ENCODE results near the gene RPS6KB1. TPM values are rescaled to one million over a fixed set of nuclear protein-coding genes. Genes with fewer than 3 reads are reported as not detected.

RPS6KB1 gene
- total RNA-seq, result 10 to 100 TPM; 13.1 to 14.3 TPM

GRCh38 chr17:59892924-59893675 lies at the start of gene RPS6KB1, which contains the start of gene TUBD1:
Gene RPS6KB1, plus strand, starts transcription at chr17:59893121. Its CDS starts 64 bp downstream, at chr17:59893185.
Gene TUBD1, minus strand, starts transcription at chr17:59892943. Its CDS starts 1,941 bp downstream, at chr17:59891002.

GRCh38 chr17:59964482-59965328 lies 71.8 kb downstream of the RPS6KB1 start, which contains the start of gene RNFT1:
Gene RNFT1, minus strand, starts transcription at chr17:59964740. Its CDS starts 77 bp downstream, at chr17:59964663.

Small RNA genes within 50 kb of the gene (small RNA-seq; reads per million reads assigned to genes)
- 0 to 0.06 reads per million in 2 donors for gene RNU6-450P
- gene RPS29P21, result 0 reads per million in 2 donors

Other genes starting within 250 kb of the RPS6KB1 start
- 10 to 100 TPM; 10.7 to 30.3 TPM for gene PTRH2, start 185.7 kb upstream of the RPS6KB1 start, total RNA-seq
- 100 to 1,000 TPM; 262 to 282 TPM for gene VMP1, start 185.5 kb upstream of the RPS6KB1 start, total RNA-seq
- 1 to 10 TPM; 6.7 to 6.9 TPM for gene TUBD1, start 178 bp upstream of the RPS6KB1 start, total RNA-seq
- gene RNFT1, start 71.6 kb downstream of the RPS6KB1 start, total RNA-seq, result 10 to 100 TPM; 17.0 to 18.6 TPM
- 10 to 100 TPM; 18.2 to 22.3 TPM for gene HEATR6, start 185.8 kb downstream of the RPS6KB1 start, total RNA-seq